K562 (cell line): ENCODE measurements around the gene GALR3. TPM values are rescaled to one million over a fixed set of nuclear protein-coding genes. Genes with fewer than 3 reads are reported as not detected.
A peak's percentile ranks its signal among the peaks of the same experiment; 100 is the strongest.

Experiments
- ATAC-seq: fragments of 200-7000 bp; cut with Tn5 transposase; 3 replicates; pipeline ENCODE4 v1.9.1; 2020; ENCODE audit warnings: moderate library complexity
- BruUV-seq: library from RNA; stranded (reverse); fragments of 400-500 nt; replicated peaks from 2 replicates; lab custom pipeline; 2021; lab: Mats Ljungman, UMichigan
- CTCF ChIA-PET: fragments of 300-600 bp; formaldehyde crosslinking; extraction: SDS; loops from one replicate; lab custom pipeline; 2021; ENCODE audit warnings: low intra/inter-chr PET ratio; lab: Yijun Ruan, JAX
- POLR2A ChIA-PET: fragments of 300-600, 350-650 bp; sonication (Branson Sonifier 250); formaldehyde crosslinking; extraction: SDS; loops from one replicate; lab custom pipeline; 2021; ENCODE audit warnings: antibody characterized with exemption, inconsistent platforms; lab: Yijun Ruan, JAX
- DNase-seq, 4 experiments: peaks; one replicate each; pipeline versions ENCODE4 v3.0.0 to v3.0.0-alpha.2; 2011 to 2018; ENCODE audit warnings: low spot score in 3 of 4, mixed read lengths in 3 of 4; ENCODE audit errors: extremely low read depth in 1 of 4
- FAIRE-seq: peaks from 2 replicates; lab custom pipeline; 2011; peaks lifted over from hg19 to GRCh38; lab: Jason Lieb, UNC
- H2AFZ ChIP-seq: 2 replicates; pipeline ENCODE4 v1.6.0; 2011; ENCODE audit warnings: low read depth, low read length, control low read depth, inconsistent platforms
- H3K27ac ChIP-seq: fragments of 200-600 bp; 3 replicates; pipeline ENCODE4 v1.8.0; 2011; ENCODE audit warnings: low read depth, mild to moderate bottlenecking, control low read depth, inconsistent platforms, low read length, moderate library complexity, mixed read lengths; ENCODE audit errors: extremely low read depth
- H3K27me3 ChIP-seq, 2 experiments: fragments of 300-600 bp in 1 of 2; 2 replicates in 1 of 2; 3 replicates in 1 of 2; pipeline versions ENCODE4 v1.6.0 to v1.8.0; 2011; ENCODE audit warnings: inconsistent platforms in 2 of 2, low read length in 2 of 2, mild to moderate bottlenecking in 1 of 2, mixed read lengths in 1 of 2, moderate library complexity in 1 of 2; ENCODE audit not compliant: control insufficient read depth in 2 of 2, insufficient read depth in 2 of 2
- H3K36me3 ChIP-seq: fragments of 300-600 bp; 3 replicates; pipeline ENCODE4 v1.8.0; 2011; ENCODE audit warnings: mild to moderate bottlenecking, low read length, inconsistent platforms; ENCODE audit not compliant: control insufficient read depth, insufficient read depth
- H3K4me1 ChIP-seq, 2 experiments: fragments of 200-600 bp in 1 of 2; replicated peaks in 1 of 2; 2 replicates in 1 of 2; 3 replicates in 1 of 2; pipeline versions ENCODE4 v1.5.1 to v1.8.0; 2011; ENCODE audit warnings: inconsistent platforms in 2 of 2, low read length in 2 of 2, mild to moderate bottlenecking in 1 of 2, mixed read lengths in 1 of 2, moderate library complexity in 1 of 2; ENCODE audit not compliant: control insufficient read depth in 2 of 2, insufficient read depth in 2 of 2
- H3K4me2 ChIP-seq: 2 replicates; pipeline ENCODE4 v1.6.1; 2011; ENCODE audit warnings: low read length, control low read depth, inconsistent platforms, mixed read lengths; ENCODE audit not compliant: insufficient read depth
- H3K4me3 ChIP-seq: fragments of 200-600 bp; sonication (generic), shearing (Covaris generic); 2 replicates; pipeline ENCODE4 v1.5.1; 2016; ENCODE audit warnings: control low read depth, inconsistent platforms
- H3K79me2 ChIP-seq: fragments of 200-600 bp; 3 replicates; pipeline ENCODE4 v1.8.0; 2011; ENCODE audit warnings: low read length, inconsistent platforms; ENCODE audit not compliant: control insufficient read depth, insufficient read depth
- H3K9ac ChIP-seq, 2 experiments: 2 replicates each; pipeline versions ENCODE4 v1.6.0 to v1.6.1; 2011; ENCODE audit warnings: low read depth in 2 of 2, low read length in 2 of 2, control low read depth in 1 of 2, inconsistent platforms in 1 of 2, mild to moderate bottlenecking in 1 of 2, mixed read lengths in 1 of 2; ENCODE audit not compliant: insufficient read depth in 1 of 2
- H3K9me1 ChIP-seq: one replicate; pipeline ENCODE4 v1.6.0; 2011; ENCODE audit warnings: inconsistent platforms, mild to moderate bottlenecking, low read length, moderate library complexity; ENCODE audit not compliant: control insufficient read depth, insufficient read depth
- H3K9me3 ChIP-seq: replicated peaks from 2 replicates; pipeline ENCODE4 v1.5.1; 2011; ENCODE audit warnings: low read depth, low read length, inconsistent platforms; ENCODE audit not compliant: control insufficient read depth, insufficient read depth
- H4K20me1 ChIP-seq: replicated peaks from 2 replicates; pipeline ENCODE4 v1.6.1; 2011; ENCODE audit warnings: low read length, inconsistent platforms, mixed read lengths; ENCODE audit not compliant: control insufficient read depth, insufficient read depth
- ARHGAP35 ChIP-seq: fragments of 450-650 bp; IDR thresholded peaks from 2 replicates; pipeline ENCODE4 v1.6.1; 2018; ENCODE audit not compliant: partially characterized antibody
- ARNT ChIP-seq, 2 experiments: fragments of 450-650 bp; IDR thresholded peaks; 2 replicates each; pipeline ENCODE4 v1.6.1; 2016; ENCODE audit warnings: mild to moderate bottlenecking in 1 of 2
- BCOR ChIP-seq: fragments of 450-650 bp; IDR thresholded peaks from 2 replicates; pipeline ENCODE4 v1.6.1; 2016
- CHD4 ChIP-seq: fragments of 200-600 bp; sonication (generic); IDR thresholded peaks from 3 replicates; pipeline ENCODE4 v1.6.1; 2012; ENCODE audit warnings: low read depth, mild to moderate bottlenecking, mixed read lengths, low read length, inconsistent platforms; ENCODE audit not compliant: insufficient read depth, insufficient replicate concordance, poor library complexity, severe bottlenecking
- DPF2 ChIP-seq: fragments of 450-650 bp; IDR thresholded peaks from 2 replicates; pipeline ENCODE4 v1.6.1; 2016
- ELF4 ChIP-seq: fragments of 450-650 bp; formaldehyde crosslinking; IDR thresholded peaks from 2 replicates; pipeline ENCODE4 v1.4.0; 2022; ENCODE audit warnings: missing genetic modification characterization
- ESRRA ChIP-seq: fragments of 450-650 bp; IDR thresholded peaks from 2 replicates; pipeline ENCODE4 v1.6.1; 2014; ENCODE audit warnings: low read depth, mild to moderate bottlenecking, moderate library complexity, borderline replicate concordance
- HDAC2 ChIP-seq: fragments of 450-650 bp; IDR thresholded peaks from 2 replicates; pipeline ENCODE4 v1.6.1; 2016; ENCODE audit warnings: mild to moderate bottlenecking
- HDGF ChIP-seq: fragments of 450-650 bp; IDR thresholded peaks from 2 replicates; pipeline ENCODE4 v1.6.1; 2016
- JUND ChIP-seq, 2 experiments: IDR thresholded peaks; 2 replicates in 1 of 2; 3 replicates in 1 of 2; pipeline ENCODE4 v1.6.1; 2011; ENCODE audit warnings: borderline replicate concordance in 2 of 2, low read depth in 2 of 2, low read length in 2 of 2, improper control_type of control experiment in 1 of 2, missing biosample characterization in 1 of 2, missing genetic modification characterization in 1 of 2, missing genetic modification reagents in 1 of 2
- KDM1A ChIP-seq, 2 experiments: fragments of 450-650 bp; IDR thresholded peaks; 2 replicates each; pipeline ENCODE4 v1.6.1; 2016; ENCODE audit warnings: mild to moderate bottlenecking in 2 of 2
- L3MBTL2 ChIP-seq: fragments of 450-650 bp; IDR thresholded peaks from 2 replicates; pipeline ENCODE4 v1.6.1; 2016; ENCODE audit warnings: mild to moderate bottlenecking, moderate library complexity
- LEF1 ChIP-seq: fragments of 450-650 bp; IDR thresholded peaks from 2 replicates; pipeline ENCODE4 v1.6.1; 2016; ENCODE audit warnings: mild to moderate bottlenecking
- MEIS2 ChIP-seq: fragments of 450-650 bp; IDR thresholded peaks from 2 replicates; pipeline ENCODE4 v1.6.1; 2014; ENCODE audit warnings: mild to moderate bottlenecking; ENCODE audit not compliant: partially characterized antibody
- MNT ChIP-seq, 2 experiments: fragments of 450-650 bp; conservative IDR thresholded peaks; 2 replicates each; pipeline ENCODE4 v1.6.1; 2017; ENCODE audit warnings: mild to moderate bottlenecking in 2 of 2, moderate library complexity in 2 of 2
- RBM39 ChIP-seq: fragments of 200-400 bp; formaldehyde crosslinking; optimal IDR thresholded peaks from 2 replicates; pipeline ENCODE3; 2018; ENCODE audit warnings: low read depth, low read length
- RUNX1 ChIP-seq: sonication (generic); IDR thresholded peaks from 2 replicates; pipeline ENCODE4 v1.6.1; 2016; ENCODE audit warnings: antibody characterized with exemption, low read depth
- TEAD1 ChIP-seq, 2 experiments: fragments of 450-650 bp in 1 of 2; sonication (generic) in 1 of 2; formaldehyde crosslinking; IDR thresholded peaks; 2 replicates each; pipeline versions ENCODE4 v1.4.0 to v1.8.0; 2020 to 2022; ENCODE audit warnings: mild to moderate bottlenecking in 2 of 2, missing genetic modification reagents in 1 of 2
- TRIM24 ChIP-seq, 2 experiments: fragments of 450-650 bp; IDR thresholded peaks; 2 replicates each; pipeline ENCODE4 v1.6.1; 2016
- ZEB2 ChIP-seq: fragments of 450-650 bp; IDR thresholded peaks from 2 replicates; pipeline ENCODE4 v1.6.1; 2016
- ZNF584 ChIP-seq: fragments of 200-800 bp; sonication (Bioruptor generic); IDR thresholded peaks from 2 replicates; pipeline ENCODE4 v1.6.1; 2016; ENCODE audit warnings: low read depth, mild to moderate bottlenecking, missing genetic modification characterization, missing compliant biosample characterization
- WGBS: fragments of 100-300 bp; shearing (Covaris generic); methylation state at CpG from one replicate; pipeline ENCODE4 v1.1.6; 2016; ENCODE audit warnings: low coverage, mixed read lengths; ENCODE audit not compliant: insufficient coverage; ENCODE audit errors: missing lambda C conversion rate; 5-methylcytosine and 5-hydroxymethylcytosine counted together
- in situ Hi-C: fragments of 300-500 bp; cut with MboI; formaldehyde crosslinking; loops from 4 replicates; pipeline ENCODE4 v1.15.0; 2018; ENCODE audit warnings: inconsistent platforms, mixed read lengths
- intact Hi-C: fragments of 100-400 bp; cut with micrococcal nuclease; formaldehyde crosslinking; loops from 2 replicates; pipeline ENCODE4 v1.14.2; 2022
- polyA plus RNA-seq, 8 experiments: library from polyadenylated mRNA; depleted of rRNA in 4 of 8; stranded (reverse) in 5 of 8; unstranded in 3 of 8; fragments of >200 nt; fragmentation: Nextera tagmentation in 2 of 8; fragmentation: Illumina TruSeq in 1 of 8; extraction: Ambion mirVana in 2 of 8; extraction: Trizol in 1 of 8; gene quantifications; 2 replicates each; pipeline versions ENCODE4 v1.2.1 to v1.2.3, GENCODE V29; 2011 to 2014; ENCODE audit warnings: inconsistent platforms in 1 of 8, missing spikeins in 1 of 8
- total RNA-seq, 7 experiments: library from RNA; depleted of rRNA in 6 of 7; stranded (reverse); fragments of >200 nt in 6 of 7; fragmentation: Illumina TruSeq in 2 of 7; extraction: Trizol in 2 of 7; gene quantifications; 2 replicates each; pipeline versions ENCODE4 v1.2.1 to v1.2.3, GENCODE V29; 2011 to 2021; ENCODE audit warnings: low replicate concordance in 1 of 7
- TF ChIP-seq, protein P1 (sequence below): conservative IDR thresholded peaks from 2 replicates; pipeline ENCODE4 v1.6.1; 2011; ENCODE audit warnings: low read depth, mild to moderate bottlenecking, low read length; ENCODE audit not compliant: control insufficient read depth

GALR3 gene
- total and polyA plus RNA-seq, 9 of the 15 experiments (the other 6 are each of a cell fraction or from before 2014, with no cell fraction given) = 0.13 TPM; not detected in 8

- Histone ChIP-seq H3K4me1 (peaks cover 5 to 7% of the 10 kb centered on the region in 2 experiments; a peak in 3 of 5 replicates), H3K4me3 (no peak overlapping the region), H4K20me1 (no peaks in the 10 kb centered on the region), H3K79me2 (no peaks in the 10 kb centered on the region), H3K9me1 (no peaks in the 10 kb centered on the region), H3K27me3 (no peaks in the 10 kb centered on the region), H3K4me2 (no peak overlapping the region), H3K9me3 (no peaks in the 10 kb centered on the region), H2AFZ (no peak overlapping the region), H3K36me3 (no peaks in the 10 kb centered on the region), H3K27ac (no peak overlapping the region), H3K9ac (peak overlapping the region in 1 of 2 experiments; percentile 58; a peak in 1 of 4 replicates)
- 4% methylated on average over 9 of the region's 11 CpGs for WGBS
- ATAC-seq (peak; percentile 76), DNase-seq (peak in 3 of 4 experiments; percentile 21 to 58 (median 28)), FAIRE-seq (peak; percentile 67)
- BruUV-seq = no TSS peak
- CTCF ChIA-PET = no interaction called here
- in situ Hi-C loops = no loop called here
- POLR2A ChIA-PET = no interaction called here
- intact Hi-C loops = no loop called here
- 0 out of 4 replicates have a peak, but pooled peaks of 1 of the 2 experiments have one; percentile 23 for TF ChIP-seq TEAD1 (CRISPR knock-in tag; IDR thresholded peaks at IDR 0.05)
- TF ChIP-seq ZNF584 (CRISPR knock-in tag) = no peak
- peak; percentile 85 for TF ChIP-seq L3MBTL2
- TF ChIP-seq ELF4 = no peak
- TF ChIP-seq RUNX1 = no peak
- TF ChIP-seq TRIM24 (IDR thresholded peaks at IDR 0.05) = peak in 1 of 2 experiments; percentile 30; a peak in 1 of 4 replicates
- peak; percentile 96; a peak in 3 of 4 replicates for TF ChIP-seq KDM1A (IDR thresholded peaks at IDR 0.05)
- no peak for TF ChIP-seq ARHGAP35
- TF ChIP-seq BCOR = peak; percentile 85
- no peak for TF ChIP-seq HDGF
- peak; percentile 58; the same call in 1 of the 2 replicates for TF ChIP-seq ZEB2
- TF ChIP-seq JUND (IDR thresholded peaks at IDR 0.05; ENCODE audit: borderline replicate concordance, low read depth, low read length) = no peak
- peak; percentile 40; the same call in 2 of the 3 replicates for TF ChIP-seq JUND (tag; IDR thresholded peaks at IDR 0.05; ENCODE audit: borderline replicate concordance, low read depth, low read length)
- 0 out of 2 replicates have a peak, but pooled peaks have one; percentile 22 for TF ChIP-seq ESRRA
- no peak for TF ChIP-seq MEIS2
- TF ChIP-seq LEF1 = no peak
- peak; percentile 30 to 57; a peak in 2 of 4 replicates for TF ChIP-seq MNT (conservative IDR thresholded peaks at IDR 0.05)
- TF ChIP-seq ARNT (IDR thresholded peaks at IDR 0.05) = 0 out of 4 replicates have a peak, but pooled peaks of 1 of the 2 experiments have one; percentile 35
- no peak for TF ChIP-seq RBM39
- no peak for TF ChIP-seq CHD4
- peak; percentile 66; the same call in 1 of the 2 replicates for TF ChIP-seq HDAC2
- TF ChIP-seq, protein P1, sequence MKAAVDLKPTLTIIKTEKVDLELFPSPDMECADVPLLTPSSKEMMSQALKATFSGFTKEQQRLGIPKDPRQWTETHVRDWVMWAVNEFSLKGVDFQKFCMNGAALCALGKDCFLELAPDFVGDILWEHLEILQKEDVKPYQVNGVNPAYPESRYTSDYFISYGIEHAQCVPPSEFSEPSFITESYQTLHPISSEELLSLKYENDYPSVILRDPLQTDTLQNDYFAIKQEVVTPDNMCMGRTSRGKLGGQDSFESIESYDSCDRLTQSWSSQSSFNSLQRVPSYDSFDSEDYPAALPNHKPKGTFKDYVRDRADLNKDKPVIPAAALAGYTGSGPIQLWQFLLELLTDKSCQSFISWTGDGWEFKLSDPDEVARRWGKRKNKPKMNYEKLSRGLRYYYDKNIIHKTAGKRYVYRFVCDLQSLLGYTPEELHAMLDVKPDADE = no peak
- TF ChIP-seq DPF2 = 0 out of 2 replicates have a peak, but pooled peaks have one; percentile 34
Measured at GRCh38 chr22:37777122-37777687, 46.0 kb upstream of the GALR3 start.
